Upper lobe of left lung (tissue), 4 donors: ENCODE results near the gene EXOC6B.

ENCODE experiments used
- EP300 ChIP-seq, 4 donors: sonication (generic); formaldehyde crosslinking; IDR thresholded peaks; one replicate each; pipeline ENCODE4 v1.5.1; 2017; ENCODE audit warnings: antibody characterized with exemption in 4 of 4, control low read depth in 2 of 4
- POLR2A ChIP-seq, 4 donors: fragments of 450-650 bp; IDR thresholded peaks; one replicate each; pipeline ENCODE4 v1.5.1; 2016 to 2017; ENCODE audit warnings: antibody characterized with exemption in 4 of 4, mild to moderate bottlenecking in 2 of 4
- TF ChIP-seq, protein P1 (sequence below), 6 experiments: fragments of 450-650 bp in 4 of 6; fragments of 200-600 bp in 2 of 6; sonication (generic) in 2 of 6; IDR thresholded peaks; one replicate each; pipeline ENCODE4 v1.5.1; 2016 to 2019; ENCODE audit warnings: antibody characterized with exemption in 6 of 6

DNA sequence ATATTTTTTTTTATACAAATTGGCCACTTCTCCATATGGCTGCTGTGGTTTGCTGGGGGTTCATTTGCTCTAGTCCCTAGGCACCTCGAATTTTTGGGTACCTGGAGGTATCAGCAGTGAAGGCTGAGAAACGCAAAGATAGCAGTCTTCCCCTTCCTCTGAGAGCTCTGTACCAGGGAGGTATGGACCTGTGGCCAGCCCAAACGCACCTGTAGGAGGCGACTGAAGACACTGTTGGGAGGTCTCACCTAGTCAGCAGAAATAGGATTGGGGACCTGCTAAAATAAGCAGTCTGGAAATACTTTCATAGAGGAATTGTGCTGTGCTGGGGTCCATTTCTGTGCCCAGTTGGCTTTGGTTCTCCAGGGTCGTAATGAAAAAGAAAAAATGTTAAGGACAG, 385.9 kb downstream of the EXOC6B start:
- TF ChIP-seq EP300 (IDR thresholded peaks at IDR 0.05) = no peak
- TF ChIP-seq, protein P1, sequence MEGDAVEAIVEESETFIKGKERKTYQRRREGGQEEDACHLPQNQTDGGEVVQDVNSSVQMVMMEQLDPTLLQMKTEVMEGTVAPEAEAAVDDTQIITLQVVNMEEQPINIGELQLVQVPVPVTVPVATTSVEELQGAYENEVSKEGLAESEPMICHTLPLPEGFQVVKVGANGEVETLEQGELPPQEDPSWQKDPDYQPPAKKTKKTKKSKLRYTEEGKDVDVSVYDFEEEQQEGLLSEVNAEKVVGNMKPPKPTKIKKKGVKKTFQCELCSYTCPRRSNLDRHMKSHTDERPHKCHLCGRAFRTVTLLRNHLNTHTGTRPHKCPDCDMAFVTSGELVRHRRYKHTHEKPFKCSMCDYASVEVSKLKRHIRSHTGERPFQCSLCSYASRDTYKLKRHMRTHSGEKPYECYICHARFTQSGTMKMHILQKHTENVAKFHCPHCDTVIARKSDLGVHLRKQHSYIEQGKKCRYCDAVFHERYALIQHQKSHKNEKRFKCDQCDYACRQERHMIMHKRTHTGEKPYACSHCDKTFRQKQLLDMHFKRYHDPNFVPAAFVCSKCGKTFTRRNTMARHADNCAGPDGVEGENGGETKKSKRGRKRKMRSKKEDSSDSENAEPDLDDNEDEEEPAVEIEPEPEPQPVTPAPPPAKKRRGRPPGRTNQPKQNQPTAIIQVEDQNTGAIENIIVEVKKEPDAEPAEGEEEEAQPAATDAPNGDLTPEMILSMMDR (IDR thresholded peaks at IDR 0.05) = no peak
- no peak for TF ChIP-seq POLR2A (IDR thresholded peaks at IDR 0.05)
